HEK293T (cell line): ENCODE results near the gene ZNF277.

Experiments
- CTCF ChIA-PET: fragments of 350-600 bp; formaldehyde crosslinking; extraction: SDS; loops from one replicate; lab custom pipeline; 2021; ENCODE audit warnings: antibody characterized with exemption, inconsistent platforms; lab: Yijun Ruan, JAX
- POLR2A ChIA-PET: fragments of 350-600 bp; formaldehyde crosslinking; extraction: SDS; loops from one replicate; lab custom pipeline; 2020; ENCODE audit warnings: antibody characterized with exemption, inconsistent platforms; lab: Yijun Ruan, JAX
- DNase-seq: peaks from one replicate; pipeline ENCODE4 v3.0.0; 2012; ENCODE audit warnings: mixed read lengths; ENCODE audit errors: extremely low spot score
- ARNT ChIP-seq: fragments of 450-650 bp; IDR thresholded peaks from 2 replicates; pipeline ENCODE4 v1.6.1; 2017; ENCODE audit warnings: mild to moderate bottlenecking
- BHLHE40 ChIP-seq: fragments of 450-650 bp; IDR thresholded peaks from 2 replicates; pipeline ENCODE4 v1.6.1; 2016; ENCODE audit warnings: mild to moderate bottlenecking, moderate library complexity, borderline replicate concordance
- ELF4 ChIP-seq: fragments of 450-650 bp; IDR thresholded peaks from 2 replicates; pipeline ENCODE4 v1.6.1; 2017; ENCODE audit warnings: antibody characterized with exemption
- FOXA1 ChIP-seq: fragments of 450-650 bp; IDR thresholded peaks from 2 replicates; pipeline ENCODE4 v1.6.1; 2016; ENCODE audit warnings: mild to moderate bottlenecking
- FOXK2 ChIP-seq: fragments of 450-650 bp; IDR thresholded peaks from 2 replicates; pipeline ENCODE4 v1.6.1; 2016; ENCODE audit warnings: mild to moderate bottlenecking
- FOXM1 ChIP-seq: fragments of 450-650 bp; IDR thresholded peaks from 2 replicates; pipeline ENCODE4 v1.6.1; 2017; ENCODE audit warnings: mild to moderate bottlenecking, borderline replicate concordance
- HDGF ChIP-seq: fragments of 450-650 bp; IDR thresholded peaks from 2 replicates; pipeline ENCODE4 v1.6.1; 2017; ENCODE audit warnings: antibody characterized with exemption, borderline replicate concordance
- L3MBTL2 ChIP-seq: fragments of 450-650 bp; conservative IDR thresholded peaks from 2 replicates; pipeline ENCODE4 v1.6.1; 2016; ENCODE audit warnings: mild to moderate bottlenecking
- LEF1 ChIP-seq: fragments of 450-650 bp; IDR thresholded peaks from 2 replicates; pipeline ENCODE4 v1.6.1; 2017; ENCODE audit warnings: mild to moderate bottlenecking, borderline replicate concordance
- NFRKB ChIP-seq: fragments of 450-650 bp; IDR thresholded peaks from 2 replicates; pipeline ENCODE4 v1.6.1; 2016; ENCODE audit warnings: mild to moderate bottlenecking, moderate library complexity
- PKNOX1 ChIP-seq: fragments of 450-650 bp; IDR thresholded peaks from 2 replicates; pipeline ENCODE4 v1.6.1; 2016
- SP1 ChIP-seq: fragments of 450-650 bp; IDR thresholded peaks from 2 replicates; pipeline ENCODE4 v1.6.1; 2017
- SUZ12 ChIP-seq: fragments of 450-650 bp; IDR thresholded peaks from 2 replicates; pipeline ENCODE4 v1.6.1; 2016; ENCODE audit warnings: mild to moderate bottlenecking
- TARDBP ChIP-seq: fragments of 450-650 bp; IDR thresholded peaks from 2 replicates; pipeline ENCODE4 v1.6.1; 2016
- ZNF384 ChIP-seq: fragments of 450-650 bp; IDR thresholded peaks from 2 replicates; pipeline ENCODE4 v1.6.1; 2016

ZNF277 gene

DNA sequence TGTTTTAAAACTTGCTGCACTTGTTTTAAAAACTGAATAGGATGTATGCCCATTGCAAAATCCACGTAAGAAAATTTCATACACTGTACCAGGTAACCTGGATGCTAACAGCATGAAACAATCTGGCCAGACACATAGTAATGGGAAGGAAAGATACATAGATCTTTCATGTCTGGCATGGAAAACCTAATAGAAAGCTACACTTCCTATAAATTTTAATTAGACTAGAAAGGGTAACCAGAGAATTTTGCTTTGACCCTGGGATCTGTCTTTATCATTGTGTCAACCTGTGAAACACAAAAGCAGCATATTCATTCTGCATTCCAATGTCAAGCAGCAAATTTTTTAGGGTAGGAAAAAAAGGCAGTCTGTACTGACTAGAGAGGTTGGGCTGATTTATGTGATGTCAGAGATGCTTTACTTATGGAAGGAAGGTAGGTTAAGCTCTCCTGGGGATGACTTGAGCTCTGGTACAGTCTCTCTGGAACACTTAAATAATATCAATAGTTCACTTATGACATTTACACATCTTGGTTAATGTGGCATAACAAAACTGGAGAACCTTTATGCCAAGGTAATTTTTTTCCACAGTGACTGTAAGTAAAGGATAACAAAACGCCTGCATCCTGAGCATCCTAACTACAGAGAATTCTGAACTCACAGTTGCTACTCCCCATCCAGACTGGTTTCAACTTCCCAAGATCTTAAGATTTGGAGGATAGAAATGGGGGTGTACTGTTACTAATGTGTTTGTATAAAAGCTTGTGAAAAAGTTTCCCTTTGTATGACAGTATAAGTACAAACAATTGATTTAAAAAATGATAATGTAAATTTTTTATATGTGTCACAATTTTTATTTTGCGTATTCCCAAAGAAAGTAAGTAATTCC lies 45.0 kb upstream of the ZNF277 start:
- no peak for DNase-seq
- ChIA-PET CTCF (no interaction called here), POLR2A (interaction anchor here (1.0 kb wide), 1 partner anchor 43 kb away, joined by 3 read pairs; no protein-coding TSS in a partner anchor)
- TF ChIP-seq ZNF384 (no peak), ELF4 (no peak), FOXK2 (no peak), NFRKB (no peak), PKNOX1 (peak; percentile 65), TARDBP (no peak)

DNA sequence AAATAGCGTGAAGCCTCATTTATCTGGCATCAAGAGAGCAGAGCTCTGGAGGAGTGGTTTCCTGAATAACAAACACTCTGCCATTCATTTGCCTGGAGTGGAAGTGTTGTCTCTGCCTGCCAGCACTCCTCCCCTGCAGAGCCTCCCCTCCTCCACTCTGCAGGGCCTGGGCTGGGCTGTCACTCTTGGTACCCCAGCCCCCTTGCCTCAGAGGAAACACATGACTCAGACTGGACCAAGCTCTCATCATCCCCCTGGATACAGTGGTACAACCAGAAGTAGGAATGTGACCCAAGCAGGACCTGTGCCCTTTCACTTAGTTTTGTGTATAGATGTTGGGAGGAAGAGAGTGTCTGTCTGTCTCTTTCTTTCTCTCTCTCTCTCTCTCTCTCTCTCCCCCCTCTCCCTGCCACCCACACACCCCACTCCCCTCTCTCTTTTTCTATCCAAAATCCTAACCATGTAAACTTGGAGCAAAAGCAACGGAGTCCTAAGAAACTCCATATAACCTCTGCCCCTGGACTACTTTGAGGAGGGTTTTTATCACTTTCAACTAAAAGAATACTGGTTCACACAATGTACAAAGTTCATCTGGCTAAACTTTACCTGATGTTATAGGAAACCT lies 44.2 kb upstream of the ZNF277 start:
- DNase-seq = peak; percentile 35
- CTCF ChIA-PET = no interaction called here
- POLR2A ChIA-PET = interaction anchor here (1.0 kb wide), 1 partner anchor 42 kb away, joined by 3 read pairs; no protein-coding TSS in a partner anchor
- TF ChIP-seq PKNOX1 (peak; percentile 88), TARDBP (no peak)

- ChIA-PET POLR2A (interaction anchor here (0.7 to 1.0 kb wide), 2 partner anchors 41 to 42 kb away, joined by 3 read pairs; no protein-coding TSS in a partner anchor), CTCF (no interaction called here)
- TF ChIP-seq SUZ12 (no peak), PKNOX1 (peak; percentile 26; the same call in 1 of the 2 replicates)
- no peak for DNase-seq
Observed at GRCh38 chr7:112162784-112163506, 43.5 kb upstream of the ZNF277 start.

DNA sequence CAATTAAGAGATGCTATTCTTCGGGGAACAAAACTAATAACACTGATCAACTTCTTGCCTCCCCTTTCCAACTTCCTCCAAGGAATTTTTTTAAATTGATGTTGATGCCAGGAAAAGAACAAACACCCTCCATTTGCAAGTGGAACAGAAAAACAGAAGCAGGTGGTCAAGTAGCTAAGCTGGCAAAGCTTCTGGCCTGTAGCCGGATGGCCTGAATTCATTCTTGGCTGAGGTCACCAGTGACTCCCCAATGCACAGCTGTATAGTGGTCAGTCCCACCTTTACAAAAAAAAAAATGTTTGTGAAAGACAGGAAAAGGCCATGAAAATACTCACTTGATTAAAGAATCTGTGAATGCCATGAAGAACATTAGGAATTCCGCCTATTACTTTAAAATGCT lies 39.3 kb upstream of the ZNF277 start:
- POLR2A ChIA-PET = no interaction called here
- CTCF ChIA-PET = no interaction called here
- TF ChIP-seq LEF1 = no peak
- no peak for TF ChIP-seq PKNOX1
- TF ChIP-seq BHLHE40 = no peak
- no peak for TF ChIP-seq ZNF384
- TF ChIP-seq L3MBTL2 = no peak
- DNase-seq = no peak

DNA sequence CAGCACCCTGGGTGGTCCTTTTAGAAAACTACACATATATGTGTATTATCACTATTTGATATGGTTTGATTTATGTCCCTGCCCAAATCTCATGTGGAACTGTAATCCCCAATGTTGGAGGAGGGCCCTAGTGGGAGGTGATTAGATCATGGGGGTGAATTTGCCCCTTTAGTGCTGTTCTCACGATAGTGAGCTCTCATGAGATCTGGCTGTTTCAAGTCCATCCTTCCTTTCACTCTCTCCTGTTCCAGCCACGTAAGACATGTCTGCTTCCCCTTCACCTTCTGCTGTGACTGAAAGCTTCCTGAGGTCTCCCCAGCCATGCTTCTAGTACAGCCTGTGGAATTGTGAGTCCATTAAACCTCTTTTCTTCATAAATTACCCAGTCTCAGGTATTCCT lies 37.6 kb upstream of the ZNF277 start:
- DNase-seq = no peak
- ChIA-PET CTCF (no interaction called here), POLR2A (no interaction called here)
- TF ChIP-seq ARNT = no peak
- no peak for TF ChIP-seq ZNF384
- no peak for TF ChIP-seq LEF1
- no peak for TF ChIP-seq SUZ12
- TF ChIP-seq FOXA1 = no peak
- no peak for TF ChIP-seq NFRKB
- TF ChIP-seq FOXM1 = no peak
- no peak for TF ChIP-seq BHLHE40
- no peak for TF ChIP-seq HDGF
- TF ChIP-seq TARDBP = no peak
- TF ChIP-seq L3MBTL2 = no peak
- no peak for TF ChIP-seq SP1
- no peak for TF ChIP-seq PKNOX1
- TF ChIP-seq FOXK2 = no peak
